Testis (tissue), 3 donors: ENCODE data around the gene NFIB. TPM values are rescaled to one million over a fixed set of nuclear protein-coding genes. Genes with fewer than 3 reads are reported as not detected.

ENCODE experiments used
- DNase-seq: peaks from one replicate; pipeline ENCODE4 v3.0.0-alpha.2; 2019
- H3K27ac ChIP-seq, 2 donors: fragments of 200-600 bp; sonication (generic); one replicate each; pipeline ENCODE4 v1.5.1; 2019
- H3K27me3 ChIP-seq: fragments of 200-600 bp; sonication (generic); one replicate; pipeline ENCODE4 v1.5.1; 2019
- H3K36me3 ChIP-seq: fragments of 200-600 bp; sonication (generic); one replicate; pipeline ENCODE4 v1.5.1; 2017; ENCODE audit warnings: low read depth; ENCODE audit errors: missing control alignments
- H3K4me1 ChIP-seq: fragments of 200-600 bp; sonication (generic); one replicate; pipeline ENCODE4 v1.5.1; 2019
- H3K4me3 ChIP-seq, 2 donors: fragments of 200-600 bp; sonication (generic); one replicate each; pipeline ENCODE4 v1.5.1; 2017 to 2019
- H3K9me3 ChIP-seq: fragments of 200-600 bp; sonication (generic); one replicate; pipeline ENCODE4 v1.5.1; 2017
- CTCF ChIP-seq, 3 experiments: fragments of 450-650 bp in 2 of 3; fragments of 200-600 bp in 1 of 3; sonication (generic) in 1 of 3; IDR thresholded peaks; one replicate each; pipeline ENCODE4 v1.5.1; 2016 to 2019; ENCODE audit warnings: antibody characterized with exemption in 3 of 3, mild to moderate bottlenecking in 2 of 3, moderate library complexity in 1 of 3
- POLR2A ChIP-seq: fragments of 450-650 bp; IDR thresholded peaks from one replicate; pipeline ENCODE4 v1.6.1; 2017; ENCODE audit warnings: antibody characterized with exemption, mild to moderate bottlenecking, moderate library complexity
- WGBS, 2 donors: methylation state at CpG; one replicate each; pipeline ENCODE4 v1.1.5; 2018; 5-methylcytosine and 5-hydroxymethylcytosine counted together
- intact Hi-C: fragments of 100-400 bp; cut with DNase I; formaldehyde crosslinking; loops from one replicate; pipeline ENCODE4 v1.15.1; 2023; ENCODE audit warnings: low total_unique reads
- polyA plus RNA-seq: library from polyadenylated mRNA; stranded (reverse); fragments of 350-450 nt; fragmentation: Illumina TruSeq; extraction: RNeasy Lipid Tissue Mini Kit (QIAGEN cat#74804); gene quantifications from one replicate; pipeline ENCODE4 v1.2.3, GENCODE V29; 2014; ENCODE audit warnings: low read depth, low replicate concordance; ENCODE audit not compliant: insufficient read depth
- total RNA-seq, 2 donors: library from RNA; depleted of rRNA; stranded (reverse); fragments of >200 nt; gene quantifications; one replicate each; pipeline ENCODE4 v1.2.3, GENCODE V29; 2016

Gene NFIB
- total and polyA plus RNA-seq, 3 donors from 2014 or later: 8.4 to 34.7 (median 23.1) TPM

GRCh38 chr9:14083366-14083765, 230.6 kb downstream of the NFIB start:
- intact Hi-C loops: no loop called here
- TF ChIP-seq CTCF (IDR thresholded peaks at IDR 0.05): no peak
- no peak for TF ChIP-seq POLR2A
- H3K36me3 ChIP-seq: no peaks in the 10 kb centered on the region
- no peak overlapping the region for H3K4me3 ChIP-seq
- WGBS, 2 donors: 90 to 93% methylated on average over 1 of the region's 1 CpG
- H3K27me3 ChIP-seq: no peaks in the 10 kb centered on the region
- no peak overlapping the region for H3K27ac ChIP-seq
- no peak for DNase-seq
- no peaks in the 10 kb centered on the region for H3K4me1 ChIP-seq
- no peaks in the 10 kb centered on the region for H3K9me3 ChIP-seq

- Histone ChIP-seq H3K4me1 (no peaks in the 10 kb centered on the region), H3K36me3 (no peaks in the 10 kb centered on the region), H3K4me3 (no peak overlapping the region), H3K9me3 (no peaks in the 10 kb centered on the region), H3K27ac (no peak overlapping the region), H3K27me3 (no peaks in the 10 kb centered on the region)
- 82 to 90% methylated on average over 3 of the region's 3 CpGs for WGBS, 2 donors
- DNase-seq: no peak
- no peak for TF ChIP-seq POLR2A
- TF ChIP-seq CTCF (IDR thresholded peaks at IDR 0.05): no peak
- intact Hi-C loops: no loop called here
These were observed 231.2 kb downstream of the NFIB start for GRCh38 chr9:14082732-14083131.

GRCh38 chr9:14081745-14082144, 232.2 kb downstream of the NFIB start:
- H3K27me3 ChIP-seq: no peaks in the 10 kb centered on the region
- 85 to 88% methylated on average over 4 of the region's 4 CpGs for WGBS, 2 donors
- no peak for DNase-seq
- TF ChIP-seq POLR2A (no peak), CTCF (IDR thresholded peaks at IDR 0.05) (no peak)
- no peak overlapping the region for H3K27ac ChIP-seq
- no peaks in the 10 kb centered on the region for H3K36me3 ChIP-seq
- intact Hi-C loops: no loop called here
- no peaks in the 10 kb centered on the region for H3K9me3 ChIP-seq
- no peaks in the 10 kb centered on the region for H3K4me1 ChIP-seq
- no peak overlapping the region for H3K4me3 ChIP-seq

DNA sequence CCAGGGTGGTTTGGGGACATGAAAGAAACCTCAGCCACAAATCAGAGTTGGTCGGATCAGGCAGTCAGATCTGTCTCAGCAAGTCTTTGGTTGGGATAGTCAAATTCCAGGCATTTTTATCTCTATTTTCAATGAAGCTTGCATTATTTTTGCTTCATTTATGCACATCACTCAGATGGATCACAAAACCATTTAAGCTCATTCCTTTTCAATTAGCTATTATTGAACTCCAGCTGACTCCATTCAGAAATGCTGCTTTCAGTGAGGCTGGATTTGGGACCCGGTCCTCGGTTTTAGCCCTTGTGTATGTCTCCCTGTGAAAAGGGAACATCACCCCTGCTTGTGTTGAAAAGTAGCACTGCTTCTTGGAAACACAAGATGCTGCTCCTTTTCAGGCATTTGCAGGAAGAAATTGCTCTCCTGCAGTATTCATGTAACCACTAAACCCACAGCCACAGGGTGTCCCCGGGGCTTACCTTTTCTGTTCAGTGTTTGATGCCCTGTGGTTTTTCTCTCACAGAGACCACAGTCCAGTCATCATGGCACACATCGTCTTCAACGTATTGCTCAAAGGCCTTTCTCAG, 232.9 kb downstream of the NFIB start:
- intact Hi-C loops: no loop called here
- no peaks in the 10 kb centered on the region for H3K36me3 ChIP-seq
- no peaks in the 10 kb centered on the region for H3K4me1 ChIP-seq
- no peak for DNase-seq
- WGBS, 2 donors: 82 to 84% methylated on average over 6 of the region's 6 CpGs
- no peaks in the 10 kb centered on the region for H3K9me3 ChIP-seq
- no peaks in the 10 kb centered on the region for H3K27me3 ChIP-seq
- TF ChIP-seq POLR2A (no peak), CTCF (IDR thresholded peaks at IDR 0.05) (no peak)
- no peak overlapping the region for H3K27ac ChIP-seq
- no peak overlapping the region for H3K4me3 ChIP-seq

- no peaks in the 10 kb centered on the region for H3K9me3 ChIP-seq
- H3K4me1 ChIP-seq: no peaks in the 10 kb centered on the region
- no peak for TF ChIP-seq POLR2A
- TF ChIP-seq CTCF (IDR thresholded peaks at IDR 0.05): no peak
- no peaks in the 10 kb centered on the region for H3K27me3 ChIP-seq
- intact Hi-C loops: no loop called here
- H3K36me3 ChIP-seq: no peaks in the 10 kb centered on the region
- no peak for DNase-seq
- no peak overlapping the region for H3K27ac ChIP-seq
- H3K4me3 ChIP-seq: no peak overlapping the region
- WGBS, 2 donors: 76% methylated on average over 4 of the region's 4 CpGs
These were observed 234.5 kb downstream of the NFIB start for GRCh38 chr9:14079440-14079839.
